ENCODE results near the gene SIN3B. TPM values are rescaled to one million over a fixed set of nuclear protein-coding genes. Genes with fewer than 3 reads are reported as not detected.

Gene SIN3B
- total RNA-seq, 1 donor from 2014 or later = 59.9 TPM

GRCh38 chr19:16789238-16789637 is 40.0 kb upstream of the SIN3B start:
- TF ChIP-seq CTCF (conservative IDR thresholded peaks at IDR 0.05) = no peak
- DNase-seq (ENCODE audit: low read depth, low spot score) = no peak
- H3K27me3 Mint-ChIP-seq (ENCODE audit: low read depth) = no peaks in the 10 kb centered on the region
- peaks cover 2% of the 10 kb centered on the region for H3K36me3 Mint-ChIP-seq (ENCODE audit: low read depth)
- no peak overlapping the region for H3K27ac Mint-ChIP-seq (ENCODE audit: unreplicated experiment)
- H3K4me3 Mint-ChIP-seq = no peak overlapping the region
- peaks cover 12% of the 10 kb centered on the region for H3K9me3 Mint-ChIP-seq
- no peaks in the 10 kb centered on the region for H3K4me1 Mint-ChIP-seq

- TF ChIP-seq CTCF (conservative IDR thresholded peaks at IDR 0.05) = no peak
- no peak for DNase-seq (ENCODE audit: low read depth, low spot score)
- peaks cover 2% of the 10 kb centered on the region for H3K36me3 Mint-ChIP-seq (ENCODE audit: low read depth)
These were observed 39.1 kb upstream of the SIN3B start for GRCh38 chr19:16790051-16790450.

GRCh38 chr19:16791942-16792341 is 37.3 kb upstream of the SIN3B start:
- Mint-ChIP-seq H3K27me3 (ENCODE audit: low read depth) (no peaks in the 10 kb centered on the region), H3K27ac (ENCODE audit: unreplicated experiment) (no peak overlapping the region), H3K4me1 (no peaks in the 10 kb centered on the region), H3K9me3 (peaks cover 16% of the 10 kb centered on the region), H3K36me3 (ENCODE audit: low read depth) (peaks cover 5% of the 10 kb centered on the region), H3K4me3 (no peak overlapping the region)
- TF ChIP-seq CTCF (conservative IDR thresholded peaks at IDR 0.05) = no peak
- no peak for DNase-seq (ENCODE audit: low read depth, low spot score)

More at GRCh38 chr19:16790051-16790450, 39.1 kb upstream of the SIN3B start:
- H3K4me3 Mint-ChIP-seq = no peak overlapping the region
- no peaks in the 10 kb centered on the region for H3K27me3 Mint-ChIP-seq (ENCODE audit: low read depth)
- H3K27ac Mint-ChIP-seq (ENCODE audit: unreplicated experiment) = no peak overlapping the region
- peaks cover 12% of the 10 kb centered on the region for H3K9me3 Mint-ChIP-seq
- no peaks in the 10 kb centered on the region for H3K4me1 Mint-ChIP-seq

- H3K27ac Mint-ChIP-seq (ENCODE audit: unreplicated experiment) = no peak overlapping the region
- peaks cover 7% of the 10 kb centered on the region for H3K9me3 Mint-ChIP-seq
- no peak for TF ChIP-seq CTCF (conservative IDR thresholded peaks at IDR 0.05)
- peaks cover 5% of the 10 kb centered on the region for H3K36me3 Mint-ChIP-seq (ENCODE audit: low read depth)
- H3K27me3 Mint-ChIP-seq (ENCODE audit: low read depth) = no peaks in the 10 kb centered on the region
- no peak overlapping the region for H3K4me3 Mint-ChIP-seq
- H3K4me1 Mint-ChIP-seq = no peaks in the 10 kb centered on the region
- DNase-seq (ENCODE audit: low read depth, low spot score) = no peak
These were observed 34.4 kb upstream of the SIN3B start for GRCh38 chr19:16794456-16795441.

- TF ChIP-seq CTCF (conservative IDR thresholded peaks at IDR 0.05) = no peak
- DNase-seq (ENCODE audit: low read depth, low spot score) = no peak
- Mint-ChIP-seq H3K4me3 (no peak overlapping the region), H3K27ac (ENCODE audit: unreplicated experiment) (no peak overlapping the region), H3K36me3 (ENCODE audit: low read depth) (peaks cover 3% of the 10 kb centered on the region), H3K4me1 (no peaks in the 10 kb centered on the region), H3K27me3 (ENCODE audit: low read depth) (no peaks in the 10 kb centered on the region), H3K9me3 (peaks cover 5% of the 10 kb centered on the region)
These were observed 33.5 kb upstream of the SIN3B start for GRCh38 chr19:16795731-16796130.

All from neural crest cell (in vitro differentiated cells).